GM19023 (cell line): ENCODE data around the gene RSPH9.

Source experiments
- ATAC-seq: cut with Tn5 transposase; IDR thresholded peaks from one replicate; pipeline ENCODE4 v1.9.1; 2021; ENCODE audit warnings: mild to moderate bottlenecking, moderate library complexity; ENCODE audit not compliant: unreplicated experiment

The RSPH9 gene, protein sequence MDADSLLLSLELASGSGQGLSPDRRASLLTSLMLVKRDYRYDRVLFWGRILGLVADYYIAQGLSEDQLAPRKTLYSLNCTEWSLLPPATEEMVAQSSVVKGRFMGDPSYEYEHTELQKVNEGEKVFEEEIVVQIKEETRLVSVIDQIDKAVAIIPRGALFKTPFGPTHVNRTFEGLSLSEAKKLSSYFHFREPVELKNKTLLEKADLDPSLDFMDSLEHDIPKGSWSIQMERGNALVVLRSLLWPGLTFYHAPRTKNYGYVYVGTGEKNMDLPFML

DNA sequence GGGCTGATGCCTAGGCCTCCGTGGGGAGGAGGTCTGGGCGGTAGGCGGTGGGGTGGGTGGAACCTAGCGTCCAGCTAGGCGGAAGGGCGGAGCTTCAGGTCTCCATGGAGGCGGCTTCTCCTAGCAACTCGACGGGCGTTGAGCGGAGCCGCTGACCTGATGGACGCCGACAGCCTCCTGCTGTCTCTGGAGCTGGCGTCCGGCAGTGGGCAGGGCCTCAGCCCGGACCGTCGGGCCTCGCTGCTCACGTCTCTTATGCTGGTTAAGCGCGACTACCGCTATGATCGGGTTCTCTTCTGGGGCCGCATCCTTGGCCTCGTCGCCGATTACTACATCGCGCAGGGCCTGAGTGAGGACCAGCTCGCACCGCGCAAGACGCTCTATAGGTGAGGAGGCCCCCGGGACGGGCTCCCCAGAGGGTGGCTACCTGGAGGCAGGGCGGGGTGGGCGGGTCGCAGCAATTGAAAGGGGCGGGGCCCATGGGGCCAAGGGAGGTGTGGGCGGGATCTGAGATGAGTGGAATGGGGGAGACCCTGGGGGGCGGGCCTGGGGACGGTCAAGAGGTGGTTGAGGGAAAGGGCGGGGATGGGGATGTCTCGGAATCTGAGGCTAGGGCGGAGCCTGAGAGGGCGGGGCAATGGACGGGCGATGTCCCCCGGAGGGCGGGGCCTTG, at the start of gene RSPH9:
Gene RSPH9 (plus strand): TSS at position 97 of the 673 bp plus-strand sequence. CDS start 63 bp downstream, at position 160.
- peak; percentile 68 for ATAC-seq

DNA sequence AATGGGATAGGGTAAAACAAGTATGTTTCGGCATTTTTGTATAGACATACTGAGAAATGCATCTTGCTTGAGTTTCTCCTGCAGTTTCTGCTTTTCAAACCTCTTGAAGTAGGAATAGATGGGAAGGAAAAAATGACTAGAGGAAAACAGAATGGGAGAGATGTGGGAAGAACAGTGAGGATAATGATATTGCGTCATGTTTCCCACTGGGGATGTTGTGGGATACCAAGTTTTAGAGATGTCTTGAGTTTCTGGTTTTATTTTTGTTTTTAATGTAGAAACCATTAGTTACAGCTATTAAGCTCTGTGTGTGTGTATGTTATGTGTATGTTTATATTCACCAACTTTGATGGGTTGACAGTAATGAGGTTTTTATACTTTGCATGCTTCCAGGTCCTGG, 44.2 kb upstream of the RSPH9 start:
- ATAC-seq, result no peak

DNA sequence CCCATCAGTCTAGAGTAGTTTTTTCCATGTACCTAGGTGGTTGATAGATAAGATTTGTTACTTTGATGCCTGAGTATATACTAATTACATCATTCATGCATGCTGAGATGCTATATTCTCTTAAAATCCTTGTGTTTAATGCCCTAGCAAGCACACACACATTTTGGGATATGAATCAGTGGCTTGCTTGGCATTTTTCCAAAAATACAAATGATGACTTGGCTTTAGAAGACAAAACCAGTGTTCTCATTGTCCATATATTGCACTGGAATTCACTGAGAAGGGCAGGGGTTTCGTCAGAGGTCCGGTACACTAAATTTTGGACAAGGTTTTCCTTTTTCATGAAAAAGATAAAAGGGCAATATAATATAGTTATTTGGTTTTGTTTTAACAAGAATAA, 40.7 kb upstream of the RSPH9 start:
- ATAC-seq, result no peak

DNA sequence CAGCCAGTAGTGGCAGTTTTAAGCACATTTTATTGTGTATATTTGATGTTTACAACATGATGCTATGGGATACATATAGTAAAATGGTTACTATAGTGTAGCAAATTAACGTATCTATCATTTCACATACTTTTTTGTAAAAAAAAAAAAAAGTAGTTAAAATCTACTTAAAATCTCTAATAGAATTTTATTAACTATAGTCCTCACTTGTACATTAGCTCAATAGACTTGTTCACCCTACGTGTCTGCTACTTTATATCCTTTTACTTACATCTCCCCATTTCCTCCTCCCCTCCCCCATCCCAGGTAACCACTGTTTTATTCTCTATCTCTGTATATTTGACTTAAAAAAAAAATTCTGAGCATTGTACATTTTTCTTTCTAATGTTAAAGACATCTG, 38.8 kb upstream of the RSPH9 start:
- no peak for ATAC-seq

DNA sequence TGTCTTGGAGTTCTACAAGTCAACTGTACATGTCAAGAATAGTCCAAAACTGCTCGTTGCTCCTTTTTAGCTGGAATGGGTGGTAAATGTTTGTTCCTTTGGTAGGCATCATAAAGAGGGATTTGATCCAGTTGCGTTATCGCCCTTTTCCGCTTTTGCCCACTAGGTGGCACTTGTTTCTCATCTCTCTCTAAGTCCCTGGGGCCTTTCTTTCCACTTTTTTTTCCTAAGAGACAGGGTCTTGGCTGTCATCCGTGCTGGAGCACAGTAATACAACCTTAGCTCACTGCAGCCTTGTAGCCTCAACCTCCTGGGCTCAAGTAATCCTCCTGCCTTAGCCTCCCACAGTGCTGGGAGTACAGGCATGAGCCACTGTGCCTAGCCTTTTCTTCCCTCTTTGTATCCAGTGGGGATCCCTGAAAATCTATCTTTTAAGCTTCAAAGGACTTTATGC, 36.5 kb upstream of the RSPH9 start:
- ATAC-seq, result no peak

DNA sequence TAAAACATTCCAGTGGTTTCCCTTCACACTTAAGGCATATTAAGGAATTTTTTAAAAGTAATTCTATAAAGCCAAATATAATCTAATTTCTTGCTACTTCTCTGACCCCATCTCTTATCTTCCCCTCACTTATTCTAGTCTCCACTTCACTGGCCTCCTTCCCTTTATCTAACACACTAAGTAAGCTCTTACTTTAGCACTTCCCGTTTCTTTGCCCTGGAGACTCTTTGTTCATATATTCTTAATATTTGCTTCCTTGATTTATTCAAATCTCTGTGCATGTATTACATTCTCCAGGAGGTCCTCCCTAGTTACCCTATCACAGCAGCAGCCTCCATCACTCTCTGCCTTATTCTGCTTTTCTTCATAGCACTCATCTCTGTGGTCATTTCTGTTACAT, 36.0 kb upstream of the RSPH9 start:
- no peak for ATAC-seq

DNA sequence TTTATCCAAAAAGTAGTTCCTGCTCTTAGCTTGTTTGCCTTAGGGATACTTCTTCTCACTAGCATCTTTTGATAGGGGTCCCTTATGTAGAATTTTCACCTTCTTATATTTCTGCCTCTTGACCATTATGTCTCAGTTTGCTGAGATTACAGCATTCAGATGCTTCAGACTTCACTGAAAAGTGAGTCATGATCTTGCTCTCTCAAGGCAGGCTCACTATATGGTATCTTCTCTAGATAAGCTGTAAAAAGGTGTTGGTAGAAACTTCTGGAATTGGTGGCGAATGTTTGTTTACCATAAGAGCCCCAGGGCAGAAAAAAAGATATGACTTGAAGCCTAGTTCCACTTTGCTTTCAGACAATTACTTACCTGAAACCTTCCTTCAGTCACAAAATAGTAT, 35.4 kb upstream of the RSPH9 start:
- no peak for ATAC-seq

DNA sequence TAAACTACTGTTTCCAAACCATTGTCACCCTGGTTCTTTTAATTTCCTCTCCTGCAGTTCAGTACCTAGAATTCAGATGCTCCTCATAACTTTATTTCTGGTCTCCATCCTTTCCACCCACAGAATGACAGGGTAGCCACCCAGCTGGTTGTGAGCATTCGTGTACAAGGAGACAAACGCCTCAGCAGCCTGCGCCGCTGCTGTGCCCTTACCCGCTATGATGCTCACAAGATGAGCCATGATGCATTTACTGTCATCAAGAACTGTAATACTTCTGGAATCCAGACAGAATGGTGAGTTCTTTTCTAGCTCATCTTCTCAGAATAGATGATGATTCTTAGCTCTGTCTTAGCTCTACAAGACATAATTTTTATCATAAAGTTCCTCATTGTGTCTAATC, 34.4 kb upstream of the RSPH9 start:
- ATAC-seq, result no peak

DNA sequence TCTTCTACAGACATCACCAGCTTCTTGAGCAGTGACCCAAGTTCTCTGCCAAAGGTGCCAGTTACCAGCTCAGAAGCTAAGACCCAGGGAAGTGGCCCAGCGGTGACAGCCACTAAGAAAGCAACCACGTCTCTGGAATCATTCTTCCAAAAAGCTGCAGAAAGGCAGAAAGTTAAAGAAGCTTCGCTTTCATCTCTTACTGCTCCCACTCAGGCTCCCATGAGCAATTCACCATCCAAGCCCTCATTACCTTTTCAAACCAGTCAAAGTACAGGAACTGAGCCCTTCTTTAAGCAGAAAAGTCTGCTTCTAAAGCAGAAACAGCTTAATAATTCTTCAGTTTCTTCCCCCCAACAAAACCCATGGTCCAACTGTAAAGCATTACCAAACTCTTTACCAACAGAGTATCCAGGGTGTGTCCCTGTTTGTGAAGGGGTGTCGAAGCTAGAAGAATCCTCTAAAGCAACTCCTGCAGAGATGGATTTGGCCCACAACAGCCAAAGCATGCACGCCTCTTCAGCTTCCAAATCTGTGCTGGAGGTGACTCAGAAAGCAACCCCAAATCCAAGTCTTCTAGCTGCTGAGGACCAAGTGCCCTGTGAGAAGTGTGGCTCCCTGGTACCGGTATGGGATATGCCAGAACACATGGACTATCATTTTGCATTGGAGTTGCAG, 31.0 kb upstream of the RSPH9 start:
- no peak for ATAC-seq

DNA sequence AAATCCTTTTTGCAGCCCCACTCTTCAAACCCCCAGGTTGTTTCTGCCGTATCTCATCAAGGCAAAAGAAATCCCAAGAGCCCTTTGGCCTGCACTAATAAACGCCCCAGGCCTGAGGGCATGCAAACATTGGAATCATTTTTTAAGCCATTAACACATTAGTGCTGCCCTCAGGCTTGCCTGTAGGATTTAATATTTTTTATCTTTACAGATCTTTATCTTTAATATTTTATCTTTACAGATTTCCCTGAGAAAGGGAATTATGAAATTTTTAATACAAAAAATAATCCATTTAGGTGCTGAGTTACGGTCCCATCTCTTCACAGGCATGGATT, 30.5 kb upstream of the RSPH9 start:
- no peak for ATAC-seq

DNA sequence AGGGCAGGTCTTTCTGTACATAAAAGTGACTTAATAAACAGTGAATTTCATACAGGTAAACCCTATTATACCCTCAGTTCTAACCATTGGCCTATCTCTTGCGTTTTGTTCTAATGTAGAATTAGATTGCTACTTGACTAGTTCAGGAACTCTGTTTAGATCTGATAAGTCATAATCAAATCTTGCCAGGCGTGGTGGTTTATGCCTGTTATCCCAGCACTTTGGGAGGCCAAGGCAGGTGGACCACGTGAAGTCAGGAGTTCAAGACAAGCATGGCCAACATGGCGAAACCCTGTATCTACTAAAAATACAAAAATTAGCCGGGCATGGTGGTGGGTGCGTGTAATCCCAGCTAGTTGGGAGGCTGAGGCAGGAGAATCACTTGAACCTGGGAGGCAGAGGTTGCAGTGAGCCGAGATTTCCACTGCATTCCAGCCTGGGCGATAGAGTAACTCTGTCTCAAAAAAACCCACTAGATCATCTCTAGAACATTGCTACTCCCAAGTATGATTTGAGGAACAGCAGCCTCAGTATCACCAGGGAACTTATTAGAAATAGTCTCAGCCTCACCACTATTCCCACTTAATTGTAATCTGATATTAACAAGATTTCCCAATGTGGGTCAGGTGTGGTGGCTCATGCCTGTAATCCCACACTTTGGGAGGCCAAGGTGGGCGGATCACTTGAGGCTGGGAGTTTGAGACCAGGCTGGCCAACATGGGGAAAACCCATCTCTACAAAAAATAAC, 27.9 kb upstream of the RSPH9 start:
- ATAC-seq, result no peak

DNA sequence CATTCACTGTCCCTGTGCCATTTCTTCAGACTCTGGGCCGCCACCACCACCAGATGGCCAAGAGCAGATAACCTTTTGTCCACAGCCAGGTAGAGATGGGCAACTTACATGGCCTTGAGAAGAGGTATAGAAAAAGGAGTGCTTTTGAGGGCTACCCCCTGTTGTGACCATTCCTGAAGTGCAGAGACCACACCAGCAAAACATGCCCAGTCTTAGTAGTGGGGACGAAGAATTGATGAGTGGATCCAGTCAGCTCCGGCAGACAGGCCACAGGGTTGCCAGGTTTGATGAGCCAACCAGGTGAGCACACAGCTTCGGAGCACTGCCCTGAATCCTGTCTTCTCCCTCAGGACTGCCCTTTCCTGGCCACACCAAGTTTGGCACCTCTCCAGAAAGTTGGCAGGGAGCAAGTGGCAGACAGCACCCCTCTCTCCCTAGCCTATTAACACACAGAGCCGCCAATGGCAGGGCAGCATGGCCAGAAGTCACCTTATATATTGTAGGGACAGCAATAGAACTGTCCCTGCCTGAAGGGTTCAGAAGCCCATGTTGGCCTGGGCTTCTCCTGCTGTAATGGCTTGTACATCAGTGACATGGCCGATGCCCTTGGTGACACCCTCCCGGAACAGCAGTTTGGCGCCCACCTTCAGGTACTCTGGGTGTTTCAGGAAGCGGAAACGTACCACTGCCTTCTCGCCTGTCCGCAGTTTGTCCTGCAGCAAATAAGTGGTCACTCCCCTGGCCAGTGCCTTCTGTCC, 23.6 kb upstream of the RSPH9 start:
- no peak for ATAC-seq

DNA sequence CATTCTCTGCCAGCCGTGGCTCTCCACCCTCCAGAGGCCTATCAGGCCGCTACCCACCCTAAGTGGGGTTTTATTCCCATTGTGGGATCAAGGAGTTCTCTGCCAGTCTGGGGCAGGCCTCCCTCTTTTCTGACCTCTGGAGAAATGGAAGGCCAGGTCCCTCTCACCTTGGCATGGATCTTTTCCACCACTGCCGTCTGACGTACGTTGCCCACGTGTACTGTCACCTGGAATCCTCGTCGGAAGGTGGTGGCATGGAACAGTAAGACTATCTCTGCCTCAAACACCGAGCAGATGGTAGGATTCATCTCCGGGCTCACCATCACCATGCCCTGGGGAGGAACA, 23.0 kb upstream of the RSPH9 start:
- ATAC-seq, result no peak

DNA sequence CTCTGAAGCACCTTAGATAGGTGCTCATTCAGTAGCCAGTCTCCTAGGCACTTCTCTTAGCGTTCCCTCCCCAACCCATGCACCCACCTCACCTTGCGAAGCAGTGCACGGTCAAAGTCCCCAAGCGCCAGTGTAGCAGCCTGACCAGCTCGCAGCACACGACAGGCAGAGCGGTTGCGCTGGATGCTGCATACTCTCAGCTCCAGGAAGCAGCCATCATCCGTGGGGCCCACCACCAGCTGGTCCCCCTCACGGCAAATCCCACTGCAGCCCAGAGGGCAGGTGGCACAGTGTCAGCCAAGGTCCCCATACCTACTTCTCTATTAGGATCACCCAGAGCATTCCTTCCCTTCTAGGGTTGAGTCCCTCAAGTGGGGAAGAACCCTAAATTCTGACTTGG, 22.3 kb upstream of the RSPH9 start:
- no peak for ATAC-seq

DNA sequence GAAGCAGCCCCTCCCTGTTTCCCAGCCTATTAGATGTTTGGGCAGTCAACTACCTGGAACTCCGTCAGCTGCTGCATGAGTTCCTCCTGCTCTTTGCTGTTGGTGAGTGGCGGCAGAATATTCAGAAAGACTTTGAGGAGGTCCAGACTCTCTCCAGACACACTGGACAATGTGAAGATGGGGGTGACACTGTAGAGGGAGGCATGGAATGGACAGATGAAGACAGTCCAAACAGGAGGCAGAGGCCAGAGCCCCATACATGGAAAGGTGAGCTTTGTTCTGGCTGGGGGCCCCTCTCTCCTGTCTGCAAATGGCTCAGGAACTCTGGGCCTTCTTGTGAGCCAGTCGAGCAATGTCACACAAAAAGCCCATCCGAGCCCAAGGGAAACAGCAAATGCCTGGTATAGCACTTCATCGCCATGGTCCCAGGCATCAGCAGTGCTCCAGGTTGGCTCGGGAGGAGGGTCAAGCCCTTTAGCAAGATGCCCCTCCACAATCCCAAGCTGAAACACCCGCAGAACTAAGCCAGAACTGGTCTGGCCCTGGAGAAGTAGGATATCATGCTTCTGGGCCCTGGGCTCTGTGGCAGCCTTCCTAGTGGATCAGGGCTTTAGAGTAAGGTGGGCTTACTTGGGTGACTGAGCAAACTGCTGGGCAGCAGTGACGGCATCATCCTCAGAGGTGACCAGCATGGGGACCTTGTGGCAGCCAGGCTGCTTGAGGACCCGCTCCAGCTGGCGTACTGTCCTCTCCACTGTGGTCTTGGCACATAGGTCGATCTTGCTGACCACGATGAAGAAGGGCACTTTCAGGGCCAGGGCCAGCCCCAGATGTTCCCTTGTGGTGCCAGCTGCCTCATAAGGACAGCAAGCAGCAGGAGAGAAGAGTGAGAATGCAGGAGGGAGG, 20.7 kb upstream of the RSPH9 start:
- ATAC-seq, result no peak

DNA sequence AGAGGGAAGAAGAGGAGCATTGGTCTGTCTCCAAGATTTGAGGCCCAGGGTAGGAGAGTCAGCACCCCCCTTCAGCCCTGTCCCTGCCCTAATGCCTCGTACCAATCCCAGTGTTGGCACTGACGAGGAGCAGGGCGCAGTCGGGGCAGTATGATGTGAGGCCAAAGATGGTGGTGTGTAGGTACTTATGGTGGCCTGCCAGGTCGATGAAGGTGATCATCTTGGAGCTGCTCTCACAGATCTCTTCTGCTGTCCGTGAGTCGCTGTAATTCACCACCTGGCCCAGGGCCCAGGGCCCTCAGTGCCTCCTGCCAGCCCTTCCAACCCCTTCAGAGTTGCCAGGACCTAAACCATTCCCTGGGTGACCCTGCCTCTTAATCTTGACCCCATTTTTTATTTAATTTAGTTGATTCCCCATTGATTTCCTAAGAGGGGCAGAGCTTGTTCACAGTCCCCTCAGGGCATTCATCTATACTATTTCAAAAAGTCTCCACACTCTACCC, 20.0 kb upstream of the RSPH9 start:
- no peak for ATAC-seq

DNA sequence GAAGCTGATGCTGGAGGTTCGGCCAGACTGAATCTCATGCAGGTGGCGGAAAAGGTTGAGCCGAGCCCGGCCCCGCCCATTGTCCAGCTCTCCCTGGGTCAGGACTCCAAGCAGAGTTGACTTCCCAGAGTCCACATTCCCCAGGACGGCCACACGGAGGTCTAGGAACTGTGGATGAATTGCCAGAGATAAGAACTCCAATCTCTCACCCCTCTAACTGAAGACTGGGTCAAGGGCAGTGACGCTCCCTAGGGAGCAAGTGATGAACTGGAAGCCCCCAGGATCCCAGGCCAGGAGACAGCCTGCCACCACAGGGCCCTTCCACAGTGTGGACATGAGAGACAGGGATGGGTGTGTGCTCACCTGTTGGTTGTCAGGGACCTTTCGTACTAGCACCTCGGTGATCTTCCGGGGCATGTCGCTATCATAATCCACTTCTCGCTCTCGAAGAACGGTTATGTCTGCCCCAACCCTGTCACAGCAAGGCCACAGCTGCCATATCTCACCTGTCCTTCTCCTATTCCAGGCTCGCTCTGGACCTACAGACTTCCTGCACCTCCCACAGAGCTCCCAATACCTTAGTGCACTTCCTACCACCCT, 19.3 kb upstream of the RSPH9 start:
- no peak for ATAC-seq

DNA sequence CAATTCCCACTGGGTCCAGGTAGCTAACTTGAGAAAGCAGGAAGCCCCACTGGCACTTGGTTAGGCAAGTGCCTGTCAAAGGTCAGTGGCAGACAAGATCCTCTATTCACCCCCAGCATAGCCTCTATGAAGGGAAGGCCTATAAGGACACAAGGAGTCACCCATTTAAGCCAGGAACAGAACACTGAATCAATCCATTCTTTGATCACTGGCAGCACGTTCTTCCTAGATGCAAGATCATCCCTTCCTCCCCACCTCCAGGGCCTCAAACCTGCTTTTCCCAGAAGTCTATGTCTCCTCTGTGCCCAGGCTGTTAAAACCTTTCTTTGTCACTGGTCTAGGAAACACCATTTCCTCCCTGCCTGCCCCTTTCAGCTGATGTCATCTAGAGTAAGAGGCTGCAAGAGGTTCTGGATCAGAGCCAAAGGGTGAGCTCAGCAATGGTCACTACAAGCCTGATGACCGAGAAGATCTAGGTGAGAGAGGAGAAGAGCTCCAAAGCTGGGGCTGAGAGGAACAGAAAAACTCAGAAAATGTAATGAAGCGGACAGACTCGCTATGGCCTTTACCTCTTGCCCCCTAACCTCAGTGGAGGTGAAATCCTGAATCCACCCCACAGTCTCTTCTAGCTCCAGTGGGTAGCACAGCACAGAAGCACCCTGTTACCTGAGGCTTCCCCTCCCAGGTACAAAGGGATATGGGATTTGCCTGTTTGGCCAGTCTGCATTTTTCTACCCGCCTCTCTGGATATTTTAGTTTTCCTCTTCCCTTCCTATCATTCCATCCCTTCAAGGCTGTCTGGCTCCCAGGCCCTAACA, 17.6 kb upstream of the RSPH9 start:
- ATAC-seq, result no peak
